Esophagus squamous epithelium (tissue), 4 donors: Measurements from ENCODE around the gene OXER1.

ENCODE experiments used
- POLR2A ChIP-seq, 4 donors: fragments of 450-650 bp; IDR thresholded peaks; one replicate each; pipeline ENCODE4 v1.6.1; 2017; ENCODE audit warnings: antibody characterized with exemption in 4 of 4, mild to moderate bottlenecking in 4 of 4, moderate library complexity in 3 of 4
- TF ChIP-seq, protein P1 (sequence below), 6 experiments: fragments of 450-650 bp in 4 of 6; fragments of 200-600 bp in 2 of 6; sonication (generic) in 2 of 6; IDR thresholded peaks; one replicate each; pipeline ENCODE4 v1.5.1; 2016 to 2019; ENCODE audit warnings: antibody characterized with exemption in 6 of 6, mild to moderate bottlenecking in 4 of 6, moderate library complexity in 4 of 6

DNA sequence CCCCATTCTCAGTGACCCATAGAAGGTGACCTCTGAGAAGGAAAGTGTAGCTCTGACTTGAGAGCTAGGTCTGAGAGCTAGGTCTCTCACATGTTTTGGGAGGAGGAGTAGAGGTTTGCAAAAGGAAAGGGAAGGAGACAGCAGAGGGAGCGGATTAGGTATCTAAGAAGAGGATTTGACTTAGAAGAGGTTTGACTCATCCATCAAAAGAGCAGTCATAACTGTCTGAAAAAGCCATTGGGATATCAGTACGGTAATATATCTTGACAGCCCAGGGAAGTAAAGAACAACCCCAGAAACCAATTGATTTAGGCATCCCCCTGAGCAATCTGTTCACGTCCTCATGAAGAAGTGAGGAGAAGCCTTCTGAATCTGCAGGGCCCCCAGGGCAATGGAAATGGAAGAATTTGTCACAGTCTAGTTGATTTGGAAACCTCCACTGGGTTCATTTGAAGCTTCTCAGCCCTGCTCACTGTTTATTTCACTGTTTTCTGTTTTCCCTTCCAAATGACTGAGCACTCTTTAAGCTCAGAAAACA, 19.3 kb downstream of the OXER1 start:
- TF ChIP-seq, protein P1, sequence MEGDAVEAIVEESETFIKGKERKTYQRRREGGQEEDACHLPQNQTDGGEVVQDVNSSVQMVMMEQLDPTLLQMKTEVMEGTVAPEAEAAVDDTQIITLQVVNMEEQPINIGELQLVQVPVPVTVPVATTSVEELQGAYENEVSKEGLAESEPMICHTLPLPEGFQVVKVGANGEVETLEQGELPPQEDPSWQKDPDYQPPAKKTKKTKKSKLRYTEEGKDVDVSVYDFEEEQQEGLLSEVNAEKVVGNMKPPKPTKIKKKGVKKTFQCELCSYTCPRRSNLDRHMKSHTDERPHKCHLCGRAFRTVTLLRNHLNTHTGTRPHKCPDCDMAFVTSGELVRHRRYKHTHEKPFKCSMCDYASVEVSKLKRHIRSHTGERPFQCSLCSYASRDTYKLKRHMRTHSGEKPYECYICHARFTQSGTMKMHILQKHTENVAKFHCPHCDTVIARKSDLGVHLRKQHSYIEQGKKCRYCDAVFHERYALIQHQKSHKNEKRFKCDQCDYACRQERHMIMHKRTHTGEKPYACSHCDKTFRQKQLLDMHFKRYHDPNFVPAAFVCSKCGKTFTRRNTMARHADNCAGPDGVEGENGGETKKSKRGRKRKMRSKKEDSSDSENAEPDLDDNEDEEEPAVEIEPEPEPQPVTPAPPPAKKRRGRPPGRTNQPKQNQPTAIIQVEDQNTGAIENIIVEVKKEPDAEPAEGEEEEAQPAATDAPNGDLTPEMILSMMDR (IDR thresholded peaks at IDR 0.05), result no peak
- TF ChIP-seq POLR2A (IDR thresholded peaks at IDR 0.05), result no peak
